AG09319 (cell line): ENCODE results near the gene BSN.

Source experiments
- DNase-seq: peaks from one replicate; pipeline ENCODE4 v3.0.0-alpha.2; 2010; ENCODE audit warnings: low read depth; ENCODE audit errors: extremely low read depth
- TF ChIP-seq, protein P1 (sequence below): IDR thresholded peaks from 2 replicates; pipeline ENCODE4 v1.5.1; 2011; ENCODE audit warnings: low read depth, mild to moderate bottlenecking, inconsistent platforms, low read length, moderate library complexity

The BSN gene

GRCh38 chr3:49611719-49612118, 57.4 kb downstream of the BSN start:
- TF ChIP-seq, protein P1, sequence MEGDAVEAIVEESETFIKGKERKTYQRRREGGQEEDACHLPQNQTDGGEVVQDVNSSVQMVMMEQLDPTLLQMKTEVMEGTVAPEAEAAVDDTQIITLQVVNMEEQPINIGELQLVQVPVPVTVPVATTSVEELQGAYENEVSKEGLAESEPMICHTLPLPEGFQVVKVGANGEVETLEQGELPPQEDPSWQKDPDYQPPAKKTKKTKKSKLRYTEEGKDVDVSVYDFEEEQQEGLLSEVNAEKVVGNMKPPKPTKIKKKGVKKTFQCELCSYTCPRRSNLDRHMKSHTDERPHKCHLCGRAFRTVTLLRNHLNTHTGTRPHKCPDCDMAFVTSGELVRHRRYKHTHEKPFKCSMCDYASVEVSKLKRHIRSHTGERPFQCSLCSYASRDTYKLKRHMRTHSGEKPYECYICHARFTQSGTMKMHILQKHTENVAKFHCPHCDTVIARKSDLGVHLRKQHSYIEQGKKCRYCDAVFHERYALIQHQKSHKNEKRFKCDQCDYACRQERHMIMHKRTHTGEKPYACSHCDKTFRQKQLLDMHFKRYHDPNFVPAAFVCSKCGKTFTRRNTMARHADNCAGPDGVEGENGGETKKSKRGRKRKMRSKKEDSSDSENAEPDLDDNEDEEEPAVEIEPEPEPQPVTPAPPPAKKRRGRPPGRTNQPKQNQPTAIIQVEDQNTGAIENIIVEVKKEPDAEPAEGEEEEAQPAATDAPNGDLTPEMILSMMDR = no peak
- DNase-seq = no peak

- DNase-seq = no peak
- TF ChIP-seq, protein P1 = no peak
Observed at GRCh38 chr3:49614936-49615335, 60.7 kb downstream of the BSN start.

DNA sequence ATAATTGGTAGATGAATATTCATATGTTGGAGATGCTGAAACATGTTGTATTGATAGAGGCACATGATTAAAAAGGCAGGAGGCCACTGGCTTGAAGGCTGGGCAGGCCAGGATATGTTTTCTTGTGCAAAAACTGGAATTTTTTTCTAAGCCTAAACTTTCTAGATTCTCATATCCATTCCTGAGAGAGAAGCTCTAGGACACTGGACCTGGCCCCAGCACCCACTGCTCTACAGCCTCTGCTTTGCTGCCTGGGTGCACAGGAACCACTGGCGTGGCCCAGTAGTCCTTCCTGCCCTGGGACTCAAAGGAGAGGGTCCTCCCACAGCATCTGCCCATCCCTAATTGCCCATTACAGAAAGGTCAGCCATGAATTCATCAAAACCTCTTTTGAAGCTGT, 61.8 kb downstream of the BSN start:
- TF ChIP-seq, protein P1 = no peak

GRCh38 chr3:49616491-49616941, 62.2 kb downstream of the BSN start:
- DNase-seq = no peak
- TF ChIP-seq, protein P1 = no peak

More for the DNA sequence above, 61.8 kb downstream of the BSN start:
- DNase-seq = no peak

DNA sequence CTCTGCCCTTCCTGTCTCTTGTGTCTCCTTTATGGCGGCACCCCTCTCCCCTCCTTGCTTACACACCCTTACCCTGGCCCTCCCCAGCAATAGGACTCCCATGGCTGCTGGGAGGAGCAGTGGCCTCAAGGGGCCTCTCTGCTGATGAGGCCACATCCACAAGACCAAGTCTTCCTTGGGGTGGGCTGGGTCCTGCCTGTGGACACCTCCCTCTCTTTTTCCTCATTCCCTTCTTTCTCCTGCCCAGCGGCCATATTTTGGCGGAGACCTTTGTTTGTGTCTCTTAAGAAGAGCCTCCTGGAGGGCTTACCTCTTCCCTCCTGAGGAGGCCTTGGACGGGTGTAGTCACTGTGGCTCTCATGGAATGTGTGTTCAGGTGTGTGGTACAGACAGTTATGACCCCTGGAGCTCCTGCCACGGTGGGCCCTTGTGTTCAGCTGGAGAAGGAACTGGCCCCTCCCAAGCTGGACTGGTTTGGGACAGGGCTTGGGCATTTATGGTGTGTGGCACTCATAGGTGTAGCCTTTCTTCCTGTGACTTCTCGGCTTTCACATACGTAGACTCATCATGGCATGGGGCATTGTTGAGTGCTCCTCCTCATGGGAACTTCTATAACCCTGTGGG, 63.2 kb downstream of the BSN start:
- TF ChIP-seq, protein P1 = no peak
- no peak for DNase-seq

- TF ChIP-seq, protein P1 = no peak
- no peak for DNase-seq
Observed at GRCh38 chr3:49618412-49618811, 64.1 kb downstream of the BSN start.

DNA sequence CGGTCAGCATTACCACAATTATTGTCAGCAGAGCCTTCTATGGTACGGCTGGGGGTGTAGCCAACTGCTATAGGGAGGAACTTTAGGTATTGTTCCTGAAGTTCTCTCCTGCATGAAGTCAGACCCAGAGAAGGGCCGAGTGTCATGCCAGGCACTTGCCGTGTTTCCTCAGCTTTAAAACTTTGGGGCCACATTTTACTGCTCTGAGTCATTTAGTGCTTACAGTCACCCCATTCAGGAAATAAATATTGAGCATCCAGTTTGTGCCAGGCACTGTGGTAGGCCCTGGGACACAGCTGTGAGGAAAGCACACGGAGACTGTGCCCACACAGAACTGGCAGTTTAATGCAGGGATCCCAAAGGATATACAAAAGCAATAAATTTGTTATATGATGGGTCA, 65.4 kb downstream of the BSN start:
- DNase-seq = no peak
- TF ChIP-seq, protein P1 = no peak
